Measurements from ENCODE around the gene FIS1.
"Not testable (repeated sequence)": the region's sequence is repeated elsewhere in the genome, so short reads cannot be mapped to it uniquely, and the experiment has no call there.

FIS1 gene

GRCh38 chr7:101253199-101253598 is 8.3 kb upstream of the FIS1 start:
- DNase-seq: not testable (repeated sequence)

GRCh38 chr7:101251871-101252659 is 7.2 kb upstream of the FIS1 start:
- peak; percentile 99 for DNase-seq

- no peak for DNase-seq
These were observed 5.4 kb upstream of the FIS1 start for GRCh38 chr7:101250324-101250723.

GRCh38 chr7:101248276-101248675 is 3.4 kb upstream of the FIS1 start:
- DNase-seq: no peak

GRCh38 chr7:101245147-101245668 is 327 bp upstream of the FIS1 start:
- no peak for DNase-seq

- no peak for DNase-seq
These were observed 1.1 kb downstream of the FIS1 start for GRCh38 chr7:101243646-101244374.

GRCh38 chr7:101241443-101242349 is 3.2 kb downstream of the FIS1 start:
- no peak for DNase-seq

GRCh38 chr7:101241015-101241363 is 3.9 kb downstream of the FIS1 start:
- no peak for DNase-seq

- DNase-seq: no peak
These were observed 4.5 kb downstream of the FIS1 start for GRCh38 chr7:101240226-101241014.

GRCh38 chr7:101239951-101240220 is 5.0 kb downstream of the FIS1 start:
- DNase-seq: no peak

- no peak for DNase-seq
These were observed 5.5 kb downstream of the FIS1 start for GRCh38 chr7:101239191-101239950.

- no peak for DNase-seq
These were observed 6.4 kb downstream of the FIS1 start for GRCh38 chr7:101238226-101239182.

GRCh38 chr7:101237206-101238067 is 7.4 kb downstream of the FIS1 start, which contains the start of gene CLDN15:
CLDN15 (minus strand) TSS chr7:101237802; CDS start chr7:101237581, 221 bp downstream.
- DNase-seq: no peak

GRCh38 chr7:101236292-101236835 is 8.5 kb downstream of the FIS1 start:
- no peak for DNase-seq

GRCh38 chr7:101235522-101235921 is 9.4 kb downstream of the FIS1 start:
- no peak for DNase-seq

GRCh38 chr7:101235050-101235449 is 9.8 kb downstream of the FIS1 start:
- no peak for DNase-seq

- no peak for DNase-seq
These were observed 10.2 kb downstream of the FIS1 start for GRCh38 chr7:101234636-101235035.

- no peak for DNase-seq
These were observed 10.9 kb downstream of the FIS1 start for GRCh38 chr7:101233907-101234547.

All from stimulated activated CD4-positive, alpha-beta T cell treated with anti-CD3 and anti-CD28 coated beads, Interleukin-12 subunit alpha, Interleukin-12 subunit beta, amount 100 ng/mL, for 4 hours (primary cell).